Ishikawa (cell line): ENCODE measurements around the gene CDK6.

ENCODE experiments used
- CEBPB ChIP-seq: IDR thresholded peaks from 2 replicates; pipeline ENCODE4 v1.6.1; 2012
- CREB1 ChIP-seq: IDR thresholded peaks from 2 replicates; pipeline ENCODE4 v1.6.1; 2012; ENCODE audit warnings: low read depth
- FOXM1 ChIP-seq: IDR thresholded peaks from 2 replicates; pipeline ENCODE4 v1.6.1; 2012; ENCODE audit warnings: low read depth, borderline replicate concordance

DNA sequence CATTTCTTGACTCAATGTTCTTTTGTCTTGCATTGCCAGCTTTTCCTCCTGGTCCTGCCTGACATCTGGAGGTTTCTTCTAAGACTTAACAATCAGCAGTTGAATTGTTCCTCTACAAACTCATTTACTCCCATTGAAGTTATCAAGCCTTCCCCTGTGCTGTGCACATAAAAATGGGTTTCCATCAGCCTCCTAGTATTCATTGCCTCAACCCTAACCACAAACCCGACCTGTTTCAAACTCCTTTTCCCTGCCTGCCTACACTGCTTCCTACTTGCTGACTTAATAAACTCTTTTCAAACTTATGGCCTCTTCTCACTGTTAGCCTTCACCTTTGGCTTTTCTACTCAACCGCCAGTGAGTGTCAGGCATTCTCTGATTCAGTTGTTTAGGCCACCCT is 9.4 kb upstream of the CDK6 start:
- no peak for TF ChIP-seq CEBPB
- no peak for TF ChIP-seq CREB1
- no peak for TF ChIP-seq FOXM1
